ENCODE measurements around the gene BASP1. TPM values are rescaled to one million over a fixed set of nuclear protein-coding genes. Genes with fewer than 3 reads are reported as not detected.

Gene BASP1
- total and polyA plus RNA-seq, 8 donors: 0.23 to 8.3 (median 1.8) TPM

DNA sequence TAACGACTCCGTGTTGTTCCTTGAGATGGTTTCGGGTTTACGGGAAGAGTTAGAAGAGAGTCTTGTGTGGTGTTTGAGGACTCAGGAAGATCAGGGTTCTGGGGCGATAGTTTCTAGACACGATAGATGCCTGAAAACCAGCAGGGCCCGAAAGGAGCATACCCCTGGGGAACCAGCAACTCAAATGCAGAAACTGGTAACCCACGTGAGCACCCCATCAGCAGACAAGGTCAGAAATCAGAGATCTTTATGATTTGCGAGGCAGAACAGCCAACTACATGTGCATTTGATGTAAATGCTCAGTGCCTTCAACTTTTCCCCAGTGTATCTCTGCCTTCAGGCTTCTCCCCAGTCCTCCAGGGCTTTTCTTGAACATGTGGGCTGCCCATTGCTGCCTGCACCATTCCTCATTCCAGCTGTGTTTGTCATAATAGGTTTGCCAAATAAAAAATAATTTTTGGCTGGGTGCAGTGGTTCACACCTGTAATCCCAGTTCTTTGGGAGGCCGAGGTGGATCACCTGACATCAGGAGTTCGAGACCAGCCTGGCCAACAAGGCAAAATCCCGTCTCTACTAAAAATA, 75.1 kb downstream of the BASP1 start:
- intact Hi-C loops (cut with DNase I): no loop called here
- 80 to 89% methylated on average over 12 of the region's 12 CpGs for WGBS, 2 donors
- Histone ChIP-seq H3K27ac (no peak overlapping the region), H3K9me3 (no peaks in the 10 kb centered on the region), H3K27me3 (no peaks in the 10 kb centered on the region), H3K36me3 (no peaks in the 10 kb centered on the region), H3K4me3 (no peak overlapping the region), H3K4me1 (no peaks in the 10 kb centered on the region)
- no peak for DNase-seq
- TF ChIP-seq, protein P1, sequence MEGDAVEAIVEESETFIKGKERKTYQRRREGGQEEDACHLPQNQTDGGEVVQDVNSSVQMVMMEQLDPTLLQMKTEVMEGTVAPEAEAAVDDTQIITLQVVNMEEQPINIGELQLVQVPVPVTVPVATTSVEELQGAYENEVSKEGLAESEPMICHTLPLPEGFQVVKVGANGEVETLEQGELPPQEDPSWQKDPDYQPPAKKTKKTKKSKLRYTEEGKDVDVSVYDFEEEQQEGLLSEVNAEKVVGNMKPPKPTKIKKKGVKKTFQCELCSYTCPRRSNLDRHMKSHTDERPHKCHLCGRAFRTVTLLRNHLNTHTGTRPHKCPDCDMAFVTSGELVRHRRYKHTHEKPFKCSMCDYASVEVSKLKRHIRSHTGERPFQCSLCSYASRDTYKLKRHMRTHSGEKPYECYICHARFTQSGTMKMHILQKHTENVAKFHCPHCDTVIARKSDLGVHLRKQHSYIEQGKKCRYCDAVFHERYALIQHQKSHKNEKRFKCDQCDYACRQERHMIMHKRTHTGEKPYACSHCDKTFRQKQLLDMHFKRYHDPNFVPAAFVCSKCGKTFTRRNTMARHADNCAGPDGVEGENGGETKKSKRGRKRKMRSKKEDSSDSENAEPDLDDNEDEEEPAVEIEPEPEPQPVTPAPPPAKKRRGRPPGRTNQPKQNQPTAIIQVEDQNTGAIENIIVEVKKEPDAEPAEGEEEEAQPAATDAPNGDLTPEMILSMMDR (IDR thresholded peaks at IDR 0.05): no peak
- no peak for ATAC-seq
- no peak for FAIRE-seq

DNA sequence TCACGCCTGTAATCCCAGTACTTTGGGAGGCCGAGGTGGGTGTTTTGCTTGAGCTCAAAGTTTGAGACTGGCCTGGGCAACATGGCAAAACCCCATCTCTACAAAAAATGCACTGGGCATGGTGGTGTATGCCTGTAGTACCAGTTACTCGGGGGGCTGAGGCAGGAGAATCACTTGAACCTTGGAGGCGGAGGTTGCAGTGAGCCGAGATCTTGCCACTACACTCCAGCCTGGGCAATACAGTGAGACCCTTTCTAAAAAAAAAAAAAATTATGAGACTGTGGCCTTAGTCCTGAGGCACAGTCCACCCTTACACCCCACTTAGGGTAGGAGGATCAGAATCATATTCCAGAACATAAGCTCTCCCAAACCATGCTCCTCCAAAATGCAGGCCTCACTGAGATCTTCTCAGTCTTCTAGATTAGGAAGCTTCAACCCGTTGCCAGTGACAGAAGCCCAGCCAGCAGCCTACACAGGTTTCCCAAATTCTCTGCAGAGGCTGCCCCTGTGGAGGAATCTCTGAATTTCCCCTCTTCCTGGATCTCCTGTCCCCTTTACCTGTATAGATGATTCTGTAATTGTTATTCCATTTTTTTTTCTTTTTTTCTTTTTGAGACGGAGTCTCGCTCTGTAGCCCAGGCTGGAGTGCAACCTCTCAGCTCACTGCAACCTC, 77.3 kb downstream of the BASP1 start:
- ATAC-seq: no peak
- Histone ChIP-seq H3K4me3 (no peak overlapping the region), H3K4me1 (no peaks in the 10 kb centered on the region), H3K27me3 (no peaks in the 10 kb centered on the region), H3K36me3 (no peaks in the 10 kb centered on the region), H3K9me3 (no peaks in the 10 kb centered on the region), H3K27ac (no peak overlapping the region)
- TF ChIP-seq, protein P1 (IDR thresholded peaks at IDR 0.05): no peak
- FAIRE-seq: no peak
- 83 to 90% methylated on average over 8 of the region's 8 CpGs for WGBS, 2 donors
- DNase-seq: no peak
- intact Hi-C loops (cut with DNase I): no loop called here

GRCh38 chr5:17295671-17296070, 78.2 kb downstream of the BASP1 start:
- Histone ChIP-seq H3K27ac (no peak overlapping the region), H3K4me3 (no peak overlapping the region), H3K27me3 (no peaks in the 10 kb centered on the region), H3K36me3 (no peaks in the 10 kb centered on the region), H3K9me3 (no peaks in the 10 kb centered on the region), H3K4me1 (no peaks in the 10 kb centered on the region)
- FAIRE-seq (no peak), DNase-seq (no peak), ATAC-seq (no peak)
- TF ChIP-seq, protein P1 (IDR thresholded peaks at IDR 0.05): no peak
- intact Hi-C loops (cut with DNase I): no loop called here
- WGBS, 2 donors: 72 to 76% methylated on average over 3 of the region's 3 CpGs

DNA sequence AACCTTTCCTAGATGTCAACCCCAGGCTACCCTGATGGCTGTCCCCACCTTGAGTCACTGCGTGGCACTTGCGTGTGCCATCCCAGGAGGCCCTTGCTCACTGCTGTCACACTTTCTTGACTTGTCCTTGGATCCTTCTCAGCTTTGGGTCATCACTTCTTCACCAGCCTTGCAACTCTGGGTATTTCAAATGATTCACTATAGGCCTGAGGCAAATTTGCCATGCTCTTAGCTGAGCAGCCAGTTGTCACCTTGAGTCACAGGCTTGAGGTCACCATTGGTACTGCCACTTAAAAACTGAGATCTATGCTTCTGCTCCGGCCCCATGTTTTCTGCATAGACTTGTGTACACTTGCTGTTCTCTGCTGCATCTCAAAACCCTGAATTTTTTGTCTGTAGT, 84.7 kb downstream of the BASP1 start:
- no peaks in the 10 kb centered on the region for H3K27me3 ChIP-seq
- H3K36me3 ChIP-seq: no peaks in the 10 kb centered on the region
- TF ChIP-seq, protein P1 (IDR thresholded peaks at IDR 0.05): no peak
- H3K27ac ChIP-seq: no peak overlapping the region
- H3K9me3 ChIP-seq: no peaks in the 10 kb centered on the region
- DNase-seq (no peak), FAIRE-seq (no peak), ATAC-seq (no peak)
- no peak overlapping the region for H3K4me3 ChIP-seq
- 95 to 99% methylated on average over 3 of the region's 3 CpGs for WGBS, 2 donors
- intact Hi-C loops (cut with DNase I): no loop called here
- H3K4me1 ChIP-seq: peaks cover 0 to 15% (median 0%) of the 10 kb centered on the region in 3 donors

DNA sequence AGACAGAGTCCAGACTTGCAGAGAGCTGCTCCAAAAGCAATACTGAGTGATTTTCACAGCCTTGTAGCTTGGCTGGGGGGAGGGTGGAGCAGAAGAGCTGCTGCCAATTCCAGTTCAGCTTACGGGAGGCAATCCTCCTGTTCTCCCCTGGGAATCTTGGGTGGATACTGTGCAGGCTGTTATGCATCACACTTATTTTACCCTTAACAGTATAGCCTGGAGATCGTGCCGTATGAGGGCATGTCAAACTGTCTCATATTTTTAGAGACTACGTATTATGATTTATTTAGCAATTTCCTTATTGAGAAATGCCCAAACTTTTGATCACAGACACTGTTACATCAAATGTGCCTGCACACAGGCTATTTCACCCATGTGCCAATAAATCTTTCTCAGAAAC, 85.2 kb downstream of the BASP1 start:
- FAIRE-seq: no peak

More for the DNA sequence above, 85.2 kb downstream of the BASP1 start:
- Histone ChIP-seq H3K27me3 (no peaks in the 10 kb centered on the region), H3K36me3 (no peaks in the 10 kb centered on the region), H3K27ac (no peak overlapping the region), H3K4me3 (no peak overlapping the region), H3K9me3 (no peaks in the 10 kb centered on the region), H3K4me1 (peaks cover 0 to 15% (median 0%) of the 10 kb centered on the region in 3 donors)
- ATAC-seq (no peak), DNase-seq (no peak)
- intact Hi-C loops (cut with DNase I): no loop called here
- TF ChIP-seq, protein P1 (IDR thresholded peaks at IDR 0.05): no peak
- 81 to 83% methylated on average over 4 of the region's 4 CpGs for WGBS, 2 donors
